Ascending aorta (tissue), 2 donors: ENCODE results near the gene EPB41. TPM values are rescaled to one million over a fixed set of nuclear protein-coding genes. Genes with fewer than 3 reads are reported as not detected.

ENCODE experiments used
- DNase-seq, 2 donors: peaks; one replicate each; pipeline ENCODE4 v3.0.0-alpha.2; 2019; ENCODE audit warnings: low spot score in 2 of 2
- H3K27ac ChIP-seq, 2 donors: fragments of 200-600 bp; sonication (generic); one replicate each; pipeline ENCODE4 v1.5.1; 2016 to 2017; ENCODE audit warnings: mild to moderate bottlenecking in 1 of 2
- H3K27me3 ChIP-seq: fragments of 200-600 bp; sonication (generic); one replicate; pipeline ENCODE4 v1.5.1; 2017
- H3K36me3 ChIP-seq, 2 donors: fragments of 200-600 bp; sonication (generic); one replicate each; pipeline ENCODE4 v1.5.1; 2016
- H3K4me1 ChIP-seq, 2 donors: fragments of 200-600 bp; sonication (generic); one replicate each; pipeline ENCODE4 v1.5.1; 2016 to 2017; ENCODE audit warnings: mild to moderate bottlenecking in 1 of 2
- H3K4me3 ChIP-seq, 2 donors: fragments of 200-600 bp; sonication (generic); one replicate each; pipeline ENCODE4 v1.5.1; 2016 to 2017; ENCODE audit warnings: mild to moderate bottlenecking in 1 of 2
- H3K9me3 ChIP-seq, 2 donors: fragments of 200-600 bp; sonication (generic); one replicate each; pipeline ENCODE4 v1.5.1; 2016
- CTCF ChIP-seq, 3 experiments: fragments of 200-600 bp in 2 of 3; fragments of 450-650 bp in 1 of 3; sonication (generic) in 2 of 3; IDR thresholded peaks; one replicate each; pipeline ENCODE4 v1.5.1; 2016 to 2019; ENCODE audit warnings: antibody characterized with exemption in 3 of 3, mild to moderate bottlenecking in 1 of 3, moderate library complexity in 1 of 3
- intact Hi-C: fragments of 100-400 bp; cut with DNase I; formaldehyde crosslinking; loops from one replicate; pipeline ENCODE4 v1.15.1; 2023
- total RNA-seq: library from RNA; depleted of rRNA; stranded (reverse); fragments of >200 nt; gene quantifications from one replicate; pipeline ENCODE4 v1.1.0, GENCODE V29; 2016

The EPB41 gene
- total RNA-seq, 1 donor from 2014 or later, result 47.6 TPM

GRCh38 chr1:28928314-28928941, 14.1 kb downstream of the EPB41 start:
- Histone ChIP-seq H3K27ac (no peak overlapping the region), H3K9me3 (no peaks in the 10 kb centered on the region), H3K36me3 (no peaks in the 10 kb centered on the region), H3K27me3 (no peaks in the 10 kb centered on the region), H3K4me1 (peaks cover 0 to 3% of the 10 kb centered on the region in 2 donors), H3K4me3 (no peak overlapping the region)
- DNase-seq, result no peak
- intact Hi-C loops, result no loop called here
- no peak for TF ChIP-seq CTCF (IDR thresholded peaks at IDR 0.05)

GRCh38 chr1:28933277-28933676, 18.9 kb downstream of the EPB41 start:
- Histone ChIP-seq H3K27ac (no peak overlapping the region), H3K4me3 (no peak overlapping the region), H3K9me3 (no peaks in the 10 kb centered on the region), H3K27me3 (no peaks in the 10 kb centered on the region), H3K4me1 (no peaks in the 10 kb centered on the region), H3K36me3 (no peaks in the 10 kb centered on the region)
- DNase-seq, result no peak
- TF ChIP-seq CTCF (IDR thresholded peaks at IDR 0.05), result no peak
- intact Hi-C loops, result no loop called here

- no peaks in the 10 kb centered on the region for H3K36me3 ChIP-seq
- DNase-seq, result no peak
- no peaks in the 10 kb centered on the region for H3K27me3 ChIP-seq
- intact Hi-C loops, result no loop called here
- no peaks in the 10 kb centered on the region for H3K9me3 ChIP-seq
- no peaks in the 10 kb centered on the region for H3K4me1 ChIP-seq
- H3K4me3 ChIP-seq, result no peak overlapping the region
- no peak for TF ChIP-seq CTCF (IDR thresholded peaks at IDR 0.05)
- no peak overlapping the region for H3K27ac ChIP-seq
Measured at GRCh38 chr1:28933918-28934317, 19.5 kb downstream of the EPB41 start.

GRCh38 chr1:28934676-28935075, 20.3 kb downstream of the EPB41 start:
- no peak overlapping the region for H3K4me3 ChIP-seq
- intact Hi-C loops, result no loop called here
- H3K9me3 ChIP-seq, result no peaks in the 10 kb centered on the region

GRCh38 chr1:28935293-28935692, 20.9 kb downstream of the EPB41 start:
- intact Hi-C loops, result no loop called here
- TF ChIP-seq CTCF (IDR thresholded peaks at IDR 0.05), result no peak

More at GRCh38 chr1:28934676-28935075, 20.3 kb downstream of the EPB41 start:
- Histone ChIP-seq H3K27ac (no peak overlapping the region), H3K4me1 (no peaks in the 10 kb centered on the region), H3K36me3 (no peaks in the 10 kb centered on the region), H3K27me3 (no peaks in the 10 kb centered on the region)
- DNase-seq, result no peak
- no peak for TF ChIP-seq CTCF (IDR thresholded peaks at IDR 0.05)

GRCh38 chr1:28936094-28936493, 21.7 kb downstream of the EPB41 start:
- no peak overlapping the region for H3K4me3 ChIP-seq
- intact Hi-C loops, result no loop called here
- H3K36me3 ChIP-seq, result no peaks in the 10 kb centered on the region
- DNase-seq, result no peak
- H3K27me3 ChIP-seq, result no peaks in the 10 kb centered on the region
- no peaks in the 10 kb centered on the region for H3K9me3 ChIP-seq
- H3K4me1 ChIP-seq, result no peaks in the 10 kb centered on the region
- no peak for TF ChIP-seq CTCF (IDR thresholded peaks at IDR 0.05)
- H3K27ac ChIP-seq, result no peak overlapping the region

More at GRCh38 chr1:28935293-28935692, 20.9 kb downstream of the EPB41 start:
- H3K4me3 ChIP-seq, result no peak overlapping the region
- DNase-seq, result no peak
- no peaks in the 10 kb centered on the region for H3K36me3 ChIP-seq
- H3K27ac ChIP-seq, result no peak overlapping the region
- H3K27me3 ChIP-seq, result no peaks in the 10 kb centered on the region
- no peaks in the 10 kb centered on the region for H3K4me1 ChIP-seq
- H3K9me3 ChIP-seq, result no peaks in the 10 kb centered on the region
